ENCODE data around the gene TDRKH.

DNA sequence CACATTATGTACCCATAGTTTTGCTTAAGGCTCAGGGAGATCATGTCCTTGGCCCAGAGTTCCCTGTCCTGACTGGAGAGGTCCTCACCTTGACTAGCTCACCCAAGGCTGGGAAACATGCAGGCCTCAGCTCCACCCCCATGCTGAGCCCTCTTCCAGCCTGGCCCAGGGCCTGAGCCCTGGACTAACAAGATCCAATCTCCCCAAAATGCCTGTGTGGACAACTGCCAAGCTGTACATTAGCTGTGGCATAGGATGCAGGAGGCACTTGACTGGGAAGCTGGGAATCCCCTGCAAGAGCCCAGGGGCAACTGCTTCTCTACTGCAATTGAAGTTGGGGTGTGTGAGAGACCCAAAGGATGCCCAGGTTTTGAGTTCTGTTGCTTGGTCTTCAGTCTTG lies 12.9 kb upstream of the TDRKH start:
- no peak for TF ChIP-seq POLR2A (IDR thresholded peaks at IDR 0.05)
- TF ChIP-seq, protein P1, sequence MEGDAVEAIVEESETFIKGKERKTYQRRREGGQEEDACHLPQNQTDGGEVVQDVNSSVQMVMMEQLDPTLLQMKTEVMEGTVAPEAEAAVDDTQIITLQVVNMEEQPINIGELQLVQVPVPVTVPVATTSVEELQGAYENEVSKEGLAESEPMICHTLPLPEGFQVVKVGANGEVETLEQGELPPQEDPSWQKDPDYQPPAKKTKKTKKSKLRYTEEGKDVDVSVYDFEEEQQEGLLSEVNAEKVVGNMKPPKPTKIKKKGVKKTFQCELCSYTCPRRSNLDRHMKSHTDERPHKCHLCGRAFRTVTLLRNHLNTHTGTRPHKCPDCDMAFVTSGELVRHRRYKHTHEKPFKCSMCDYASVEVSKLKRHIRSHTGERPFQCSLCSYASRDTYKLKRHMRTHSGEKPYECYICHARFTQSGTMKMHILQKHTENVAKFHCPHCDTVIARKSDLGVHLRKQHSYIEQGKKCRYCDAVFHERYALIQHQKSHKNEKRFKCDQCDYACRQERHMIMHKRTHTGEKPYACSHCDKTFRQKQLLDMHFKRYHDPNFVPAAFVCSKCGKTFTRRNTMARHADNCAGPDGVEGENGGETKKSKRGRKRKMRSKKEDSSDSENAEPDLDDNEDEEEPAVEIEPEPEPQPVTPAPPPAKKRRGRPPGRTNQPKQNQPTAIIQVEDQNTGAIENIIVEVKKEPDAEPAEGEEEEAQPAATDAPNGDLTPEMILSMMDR (IDR thresholded peaks at IDR 0.05), result no peak

Data from esophagus squamous epithelium (tissue), 4 donors.